Activated T-helper 2 cell treated with anti-CD3 and anti-CD28 coated beads, Interferon-gamma antibody, Interleukin-2, Interleukin-4, amounts not matched to agents 10 μg/mL and 5 μg/mL and 100 μg/mL, durations not matched to agents 14 hours and 24 hours and 36 hours (primary cell): ENCODE measurements around the gene CYB561. TPM values are rescaled to one million over a fixed set of nuclear protein-coding genes. Genes with fewer than 3 reads are reported as not detected.
A peak's percentile ranks its signal among the peaks of the same experiment; 100 is the strongest.

Source experiments
- DNase-seq: peaks from one replicate; pipeline ENCODE4 v3.0.0; 2021; ENCODE audit warnings: low spot score
- H3K27ac Mint-ChIP-seq: one replicate; pipeline ENCODE4 v1.8.0; 2021; ENCODE audit warnings: mixed read lengths
- H3K27me3 Mint-ChIP-seq: one replicate; pipeline ENCODE4 v1.8.0; 2021; ENCODE audit warnings: low read depth, mixed read lengths
- H3K36me3 Mint-ChIP-seq: one replicate; pipeline ENCODE4 v1.8.0; 2021; ENCODE audit warnings: low read depth, mixed read lengths
- H3K4me1 Mint-ChIP-seq: one replicate; pipeline ENCODE4 v1.8.0; 2021; ENCODE audit warnings: low read depth, mixed read lengths
- H3K4me3 Mint-ChIP-seq: one replicate; pipeline ENCODE4 v1.8.0; 2021; ENCODE audit warnings: low read depth, mild to moderate bottlenecking, moderate library complexity, mixed read lengths
- H3K9me3 Mint-ChIP-seq: one replicate; pipeline ENCODE4 v1.8.0; 2021; ENCODE audit warnings: mixed read lengths
- intact Hi-C: fragments of 100-400 bp; cut with micrococcal nuclease; formaldehyde crosslinking; loops from one replicate; pipeline ENCODE4 v1.15.1; 2023
- total RNA-seq: library from RNA; stranded (reverse); gene quantifications from 2 replicates; pipeline ENCODE4 v1.2.3, GENCODE V29; 2022

Gene CYB561
- total RNA-seq, 1 donor from 2014 or later, result 0.41 TPM

DNA sequence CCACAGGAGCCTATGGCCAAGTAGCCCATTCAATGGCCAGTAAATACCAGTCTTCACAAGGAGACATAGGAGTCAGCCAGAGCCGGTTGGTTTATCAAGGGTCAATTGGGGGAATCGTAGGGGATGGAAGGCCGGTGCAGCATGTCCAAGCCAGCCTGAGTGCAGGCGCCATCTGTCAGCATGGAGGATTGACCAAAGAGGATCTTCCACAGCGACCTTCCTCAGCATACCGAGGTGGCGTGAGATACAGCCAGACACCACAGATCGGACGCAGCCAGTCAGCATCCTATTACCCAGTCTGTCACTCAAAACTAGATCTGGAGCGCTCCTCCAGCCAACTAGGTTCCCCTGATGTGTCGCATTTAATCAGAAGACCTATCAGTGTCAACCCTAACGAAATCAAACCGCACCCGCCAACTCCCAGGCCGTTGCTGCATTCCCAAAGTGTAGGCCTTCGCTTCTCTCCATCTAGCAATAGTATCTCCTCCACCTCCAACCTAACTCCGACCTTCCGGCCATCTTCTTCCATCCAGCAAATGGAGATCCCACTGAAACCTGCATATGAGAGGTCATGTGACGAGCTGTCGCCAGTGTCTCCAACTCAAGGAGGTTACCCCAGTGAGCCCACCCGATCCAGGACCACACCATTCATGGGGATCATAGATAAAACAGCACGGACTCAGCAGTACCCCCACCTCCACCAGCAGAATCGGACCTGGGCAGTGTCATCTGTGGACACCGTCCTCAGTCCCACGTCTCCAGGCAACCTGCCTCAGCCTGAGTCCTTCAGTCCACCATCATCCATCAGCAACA lies 25.0 kb downstream of the CYB561 start:
- H3K9me3 Mint-ChIP-seq, result no peaks in the 10 kb centered on the region

DNA sequence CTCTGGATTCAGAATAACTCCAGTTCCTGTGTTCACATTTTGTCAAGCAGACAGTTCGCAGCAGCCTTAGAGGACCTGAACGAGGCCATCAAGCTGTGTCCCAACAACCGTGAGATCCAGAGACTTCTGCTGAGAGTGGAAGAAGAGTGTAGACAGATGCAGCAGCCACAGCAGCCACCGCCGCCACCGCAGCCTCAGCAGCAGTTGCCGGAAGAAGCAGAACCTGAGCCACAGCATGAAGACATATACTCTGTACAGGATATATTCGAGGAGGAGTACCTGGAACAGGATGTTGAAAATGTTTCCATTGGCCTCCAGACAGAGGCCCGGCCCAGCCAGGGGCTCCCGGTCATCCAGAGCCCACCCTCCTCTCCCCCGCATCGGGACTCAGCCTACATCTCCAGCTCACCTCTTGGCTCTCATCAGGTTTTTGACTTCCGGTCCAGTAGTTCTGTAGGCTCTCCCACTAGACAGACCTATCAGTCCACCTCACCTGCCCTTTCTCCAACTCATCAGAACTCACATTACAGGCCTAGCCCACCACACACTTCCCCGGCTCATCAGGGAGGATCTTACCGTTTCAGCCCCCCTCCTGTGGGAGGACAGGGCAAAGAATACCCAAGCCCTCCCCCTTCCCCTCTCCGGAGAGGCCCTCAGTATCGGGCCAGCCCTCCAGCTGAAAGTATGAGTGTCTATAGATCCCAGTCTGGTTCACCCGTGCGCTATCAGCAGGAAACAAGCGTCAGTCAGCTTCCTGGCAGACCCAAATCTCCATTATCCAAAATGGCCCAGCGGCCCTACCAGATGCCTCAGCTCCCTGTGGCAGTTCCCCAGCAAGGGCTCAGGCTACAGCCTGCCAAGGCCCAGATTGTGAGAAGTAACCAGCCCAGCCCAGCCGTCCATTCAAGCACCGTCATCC lies 25.9 kb downstream of the CYB561 start:
- Mint-ChIP-seq H3K4me3 (no peak overlapping the region), H3K36me3 (no peaks in the 10 kb centered on the region), H3K9me3 (no peaks in the 10 kb centered on the region), H3K27me3 (peaks cover 14% of the 10 kb centered on the region), H3K4me1 (peaks cover 8% of the 10 kb centered on the region), H3K27ac (peak overlapping the region; percentile 8)
- peak; percentile 35 for DNase-seq
- intact Hi-C loops, result no loop called here

More for the DNA sequence above, 25.0 kb downstream of the CYB561 start:
- DNase-seq, result no peak
- Mint-ChIP-seq H3K4me3 (no peak overlapping the region), H3K27ac (no peak overlapping the region), H3K27me3 (peaks cover 13% of the 10 kb centered on the region), H3K4me1 (peaks cover 12% of the 10 kb centered on the region), H3K36me3 (no peaks in the 10 kb centered on the region)
- intact Hi-C loops, result no loop called here

DNA sequence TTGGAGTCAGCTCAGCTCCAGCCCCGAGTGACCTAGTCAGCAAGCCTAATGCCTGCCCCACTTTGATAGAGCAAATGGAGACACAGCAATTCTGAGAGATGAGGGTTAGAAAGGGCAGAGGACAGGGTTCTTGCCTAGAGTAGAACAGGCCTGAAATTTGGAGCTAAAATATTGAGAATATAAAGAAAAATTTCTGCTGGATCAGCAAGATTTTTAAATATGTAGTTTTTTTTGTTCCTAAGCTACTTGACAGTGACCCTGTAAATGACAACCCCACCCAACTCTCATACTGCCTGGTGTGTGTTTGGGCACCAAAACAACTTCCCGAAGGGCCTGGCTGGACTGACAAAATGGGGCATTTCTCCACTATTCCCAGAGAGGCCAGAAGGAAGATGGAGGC lies 26.7 kb downstream of the CYB561 start:
- Mint-ChIP-seq H3K27me3 (peaks cover 17% of the 10 kb centered on the region), H3K36me3 (no peaks in the 10 kb centered on the region)
- intact Hi-C loops, result no loop called here

GRCh38 chr17:63418540-63418939 lies 27.6 kb downstream of the CYB561 start:
- no peaks in the 10 kb centered on the region for H3K36me3 Mint-ChIP-seq
- peaks cover 8% of the 10 kb centered on the region for H3K4me1 Mint-ChIP-seq
- DNase-seq, result no peak
- H3K9me3 Mint-ChIP-seq, result no peaks in the 10 kb centered on the region
- no peak overlapping the region for H3K4me3 Mint-ChIP-seq
- no peak overlapping the region for H3K27ac Mint-ChIP-seq
- H3K27me3 Mint-ChIP-seq, result peaks cover 10% of the 10 kb centered on the region
- intact Hi-C loops, result no loop called here

More for the DNA sequence above, 26.7 kb downstream of the CYB561 start:
- no peak for DNase-seq
- no peak overlapping the region for H3K27ac Mint-ChIP-seq
- H3K4me1 Mint-ChIP-seq, result peaks cover 8% of the 10 kb centered on the region
- H3K9me3 Mint-ChIP-seq, result no peaks in the 10 kb centered on the region
- no peak overlapping the region for H3K4me3 Mint-ChIP-seq

GRCh38 chr17:63414222-63414621 lies 31.9 kb downstream of the CYB561 start:
- intact Hi-C loops, result no loop called here
- DNase-seq, result no peak
- no peak overlapping the region for H3K27ac Mint-ChIP-seq
- H3K36me3 Mint-ChIP-seq, result no peaks in the 10 kb centered on the region
- no peak overlapping the region for H3K4me3 Mint-ChIP-seq
- H3K27me3 Mint-ChIP-seq, result peaks cover 12% of the 10 kb centered on the region
- H3K4me1 Mint-ChIP-seq, result no peaks in the 10 kb centered on the region
- no peaks in the 10 kb centered on the region for H3K9me3 Mint-ChIP-seq

- Mint-ChIP-seq H3K4me1 (no peaks in the 10 kb centered on the region), H3K36me3 (no peaks in the 10 kb centered on the region), H3K4me3 (no peak overlapping the region), H3K27me3 (peaks cover 12% of the 10 kb centered on the region), H3K9me3 (no peaks in the 10 kb centered on the region), H3K27ac (no peak overlapping the region)
- intact Hi-C loops, result no loop called here
- DNase-seq, result no peak
Observed at GRCh38 chr17:63413128-63413527, 33.0 kb downstream of the CYB561 start.

GRCh38 chr17:63412234-63412633 lies 33.9 kb downstream of the CYB561 start:
- intact Hi-C loops, result no loop called here
- H3K27ac Mint-ChIP-seq, result no peak overlapping the region
- no peaks in the 10 kb centered on the region for H3K9me3 Mint-ChIP-seq
- DNase-seq, result no peak
- no peaks in the 10 kb centered on the region for H3K4me1 Mint-ChIP-seq
- H3K4me3 Mint-ChIP-seq, result no peak overlapping the region
- no peaks in the 10 kb centered on the region for H3K36me3 Mint-ChIP-seq
- H3K27me3 Mint-ChIP-seq, result peaks cover 12% of the 10 kb centered on the region

- H3K36me3 Mint-ChIP-seq, result no peaks in the 10 kb centered on the region
- H3K4me1 Mint-ChIP-seq, result peaks cover 4% of the 10 kb centered on the region
- intact Hi-C loops, result loop anchor here (2.0 kb wide), 1 partner anchor 413 kb away; no protein-coding TSS in a partner anchor
- no peaks in the 10 kb centered on the region for H3K9me3 Mint-ChIP-seq
- H3K27ac Mint-ChIP-seq, result no peak overlapping the region
- no peak overlapping the region for H3K4me3 Mint-ChIP-seq
- peaks cover 4% of the 10 kb centered on the region for H3K27me3 Mint-ChIP-seq
- no peak for DNase-seq
Observed at GRCh38 chr17:63407741-63408330, 38.3 kb downstream of the CYB561 start.

- no peaks in the 10 kb centered on the region for H3K36me3 Mint-ChIP-seq
- no peaks in the 10 kb centered on the region for H3K9me3 Mint-ChIP-seq
- peak; percentile 44 for DNase-seq
- intact Hi-C loops, result loop anchor here (1.0 to 2.0 kb wide), 3 partner anchors 325 to 735 kb away; no protein-coding TSS in a partner anchor
- H3K27ac Mint-ChIP-seq, result no peak overlapping the region
- no peak overlapping the region for H3K4me3 Mint-ChIP-seq
- peaks cover 4% of the 10 kb centered on the region for H3K4me1 Mint-ChIP-seq
- peaks cover 4% of the 10 kb centered on the region for H3K27me3 Mint-ChIP-seq
Observed at GRCh38 chr17:63406689-63407330, 39.3 kb downstream of the CYB561 start.

DNA sequence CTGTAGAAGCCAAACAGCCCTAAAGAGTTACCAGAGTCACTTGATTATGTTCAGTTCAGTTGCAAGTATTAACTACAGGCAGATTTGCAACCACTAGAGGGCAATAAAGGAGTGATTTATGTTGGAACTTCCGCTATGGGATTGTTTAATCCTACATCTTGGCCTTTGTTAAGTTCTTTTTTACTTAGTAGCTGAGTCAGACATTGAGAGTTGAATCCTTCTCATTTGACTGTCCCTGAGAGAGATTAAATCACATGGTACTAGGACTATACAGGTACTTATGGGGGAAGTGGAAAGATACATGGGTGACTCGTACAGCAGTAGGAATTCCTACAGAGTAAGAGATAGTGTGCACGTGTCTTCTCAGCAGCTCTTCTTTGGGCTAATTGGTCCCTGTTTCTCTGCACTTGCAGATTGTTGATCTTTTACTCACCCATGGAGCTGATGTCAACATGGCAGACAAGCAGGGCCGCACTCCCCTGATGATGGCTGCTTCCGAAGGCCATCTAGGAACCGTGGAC lies 40.3 kb downstream of the CYB561 start:
- no peak for DNase-seq
- H3K4me1 Mint-ChIP-seq, result peaks cover 4% of the 10 kb centered on the region
- H3K36me3 Mint-ChIP-seq, result no peaks in the 10 kb centered on the region
- no peaks in the 10 kb centered on the region for H3K9me3 Mint-ChIP-seq
- H3K27ac Mint-ChIP-seq, result no peak overlapping the region
- no peak overlapping the region for H3K4me3 Mint-ChIP-seq
- intact Hi-C loops, result loop anchor here (1.0 to 2.0 kb wide), 3 partner anchors 324 to 734 kb away; no protein-coding TSS in a partner anchor
- H3K27me3 Mint-ChIP-seq, result peaks cover 5% of the 10 kb centered on the region

GRCh38 chr17:63405020-63405419 lies 41.1 kb downstream of the CYB561 start:
- intact Hi-C loops, result no loop called here
- DNase-seq, result no peak
- Mint-ChIP-seq H3K4me1 (peaks cover 4% of the 10 kb centered on the region), H3K9me3 (no peaks in the 10 kb centered on the region), H3K4me3 (no peak overlapping the region), H3K27ac (no peak overlapping the region), H3K36me3 (no peaks in the 10 kb centered on the region), H3K27me3 (peaks cover 5% of the 10 kb centered on the region)
